ENCODE data around the gene ZNF419. TPM values are rescaled to one million over a fixed set of nuclear protein-coding genes. Genes with fewer than 3 reads are reported as not detected.
"Not testable (repeated sequence)": the region's sequence is repeated elsewhere in the genome, so short reads cannot be mapped to it uniquely, and the experiment has no call there.

Gene ZNF419
- 10 to 100 TPM; 10.5 to 42.6 (median 16.2) TPM for total RNA-seq

GRCh38 chr19:57487477-57488298, at the start of gene ZNF419:
TSS of gene ZNF419 (plus strand) at chr19:57487750. CDS start at chr19:57487951, 201 bp downstream.
- Histone ChIP-seq H3K36me3 (peaks cover 4 to 32% (median 11%) of the 10 kb centered on the region in 3 donors), H3K9me3 (peaks cover 0 to 22% (median 0%) of the 10 kb centered on the region in 4 donors), H3K4me3 (peak within 1 kb of the TSS; percentile 63 to 92 (median 76)), H3K27ac (peak within 1 kb of the TSS in 3 of 4 donors; percentile 61 to 85 (median 77))
- 1 to 2% methylated on average over 37 to 45 of the region's 69 CpGs for WGBS, 2 donors
- DNase-seq (ENCODE audit: low spot score in 2 of 2), result peak; percentile 78 to 88
- not testable (repeated sequence) for H3K4me1 ChIP-seq, H3K27me3 ChIP-seq
- TF ChIP-seq EP300 (IDR thresholded peaks at IDR 0.05) (peak; percentile 47 to 67), CTCF (IDR thresholded peaks at IDR 0.05) (peak in 1 of 5 experiments; percentile 21)

- H3K4me3 ChIP-seq, result no peak overlapping the region
- H3K36me3 ChIP-seq, result peaks cover 0 to 54% (median 1%) of the 10 kb centered on the region in 3 donors
- no peaks in the 10 kb centered on the region for H3K27me3 ChIP-seq
- 44 to 48% methylated on average over 4 of the region's 4 CpGs for WGBS, 2 donors
- no peak for DNase-seq (ENCODE audit: low spot score in 2 of 2)
- peaks cover 0 to 27% (median 11%) of the 10 kb centered on the region in 4 donors for H3K4me1 ChIP-seq
- TF ChIP-seq POLR2A (IDR thresholded peaks at IDR 0.05), result no peak
- no peak for TF ChIP-seq EP300 (IDR thresholded peaks at IDR 0.05)
- TF ChIP-seq CTCF (IDR thresholded peaks at IDR 0.05), result no peak
- H3K27ac ChIP-seq, result no peak overlapping the region
- H3K9me3 ChIP-seq, result peaks cover 0 to 51% (median 5%) of the 10 kb centered on the region in 4 donors
Measured at GRCh38 chr19:57437931-57438330, 49.6 kb upstream of the ZNF419 start.

GRCh38 chr19:57438925-57439324, 48.6 kb upstream of the ZNF419 start:
- Histone ChIP-seq H3K27ac (no peak overlapping the region), H3K9me3 (peaks cover 0 to 61% (median 12%) of the 10 kb centered on the region in 4 donors), H3K36me3 (peaks cover 3 to 63% (median 8%) of the 10 kb centered on the region in 3 donors), H3K27me3 (no peaks in the 10 kb centered on the region), H3K4me3 (no peak overlapping the region), H3K4me1 (peaks cover 0 to 27% (median 11%) of the 10 kb centered on the region in 4 donors)
- DNase-seq (ENCODE audit: low spot score in 2 of 2), result no peak
- WGBS, 2 donors, result 83 to 95% methylated on average over 9 of the region's 9 CpGs
- no peak for TF ChIP-seq POLR2A (IDR thresholded peaks at IDR 0.05)
- no peak for TF ChIP-seq EP300 (IDR thresholded peaks at IDR 0.05)
- no peak for TF ChIP-seq CTCF (IDR thresholded peaks at IDR 0.05)

GRCh38 chr19:57441979-57442752, 45.4 kb upstream of the ZNF419 start:
- H3K4me3 ChIP-seq, result no peak overlapping the region
- TF ChIP-seq POLR2A (IDR thresholded peaks at IDR 0.05) (no peak), CTCF (IDR thresholded peaks at IDR 0.05) (no peak), EP300 (IDR thresholded peaks at IDR 0.05) (no peak)
- DNase-seq (ENCODE audit: low spot score in 2 of 2), result no peak
- no peaks in the 10 kb centered on the region for H3K27me3 ChIP-seq
- H3K9me3 ChIP-seq, result peaks cover 0 to 94% (median 32%) of the 10 kb centered on the region in 4 donors
- H3K4me1 ChIP-seq, result peaks cover 0 to 3% (median 0%) of the 10 kb centered on the region in 4 donors
- WGBS, 2 donors, result 93 to 96% methylated on average over 6 to 7 of the region's 7 CpGs
- peaks cover 3 to 93% (median 8%) of the 10 kb centered on the region in 3 donors for H3K36me3 ChIP-seq
- no peak overlapping the region for H3K27ac ChIP-seq
